OCI-M1 (cell line): ENCODE data around the gene MMP25.

ENCODE experiments used
- DNase-seq: peaks from one replicate; lab custom pipeline; 2025; lab: John Stamatoyannopoulos, UW

Gene MMP25

GRCh38 chr16:3017794-3018506 is 28.4 kb upstream of the MMP25 start, which contains the start of gene CLDN6:
Gene CLDN6 (minus strand): TSS chr16:3018183. CDS start chr16:3016021, 2,162 bp downstream.
- DNase-seq: peak; percentile 23

GRCh38 chr16:3019594-3020246 is 26.6 kb upstream of the MMP25 start:
- DNase-seq: no peak

DNA sequence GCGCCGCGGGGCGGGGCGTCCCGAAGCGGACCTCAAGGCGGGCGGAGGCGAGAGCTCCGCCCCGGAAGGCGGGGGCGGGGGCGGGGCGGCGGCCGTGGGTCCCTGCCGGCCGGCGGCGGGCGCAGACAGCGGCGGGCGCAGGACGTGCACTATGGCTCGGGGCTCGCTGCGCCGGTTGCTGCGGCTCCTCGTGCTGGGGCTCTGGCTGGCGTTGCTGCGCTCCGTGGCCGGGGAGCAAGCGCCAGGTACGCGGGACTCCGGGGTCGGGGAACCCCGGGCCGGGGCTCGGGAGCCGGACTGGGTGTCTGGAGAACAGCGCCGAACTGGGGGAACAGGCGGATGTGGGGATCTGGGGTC is 26.1 kb upstream of the MMP25 start, which contains the start of gene TNFRSF12A:
Gene TNFRSF12A, plus strand, starts transcription at position 122 of the 357 bp plus-strand sequence. Its CDS starts 30 bp downstream, at position 152.
- peak; percentile 85 for DNase-seq

DNA sequence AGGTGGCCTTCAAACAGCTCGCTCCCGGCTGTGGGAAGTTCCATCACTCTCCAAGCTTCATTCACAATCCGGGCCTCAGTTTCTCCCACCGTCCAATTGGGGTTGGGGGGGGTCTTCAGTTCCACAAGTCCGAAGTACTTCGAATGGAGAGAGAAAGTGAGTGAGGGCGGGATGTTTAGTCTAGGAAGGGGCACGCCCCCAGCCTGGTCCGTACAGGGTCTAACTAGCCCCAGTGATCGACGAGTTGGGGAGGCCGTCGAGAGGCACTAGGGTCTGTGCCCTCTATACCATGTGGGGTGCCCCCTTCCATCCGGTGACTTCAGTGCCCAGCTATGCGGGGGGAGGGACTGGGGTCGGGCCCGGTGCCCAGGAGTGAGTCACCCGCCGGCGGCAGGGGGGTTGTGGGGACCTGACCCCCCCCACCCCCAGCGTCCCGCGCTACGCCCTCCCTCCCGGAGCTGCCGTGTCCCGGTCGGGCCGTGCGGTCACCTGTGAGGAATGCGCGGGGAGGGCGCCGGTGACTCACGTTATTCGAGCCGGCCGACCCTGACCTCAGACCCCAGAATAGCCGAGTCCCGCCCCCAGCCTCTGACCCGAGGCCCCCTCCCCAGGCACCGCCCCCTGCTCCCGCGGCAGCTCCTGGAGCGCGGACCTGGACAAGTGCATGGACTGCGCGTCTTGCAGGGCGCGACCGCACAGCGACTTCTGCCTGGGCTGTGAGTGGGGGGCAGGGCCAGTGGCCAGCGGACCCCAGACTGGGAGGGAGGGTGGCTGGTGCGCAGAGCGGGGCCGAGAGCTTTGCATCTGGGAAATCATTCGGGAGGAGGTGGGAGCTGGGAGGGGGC is 25.5 kb upstream of the MMP25 start:
- peak; percentile 60 for DNase-seq

DNA sequence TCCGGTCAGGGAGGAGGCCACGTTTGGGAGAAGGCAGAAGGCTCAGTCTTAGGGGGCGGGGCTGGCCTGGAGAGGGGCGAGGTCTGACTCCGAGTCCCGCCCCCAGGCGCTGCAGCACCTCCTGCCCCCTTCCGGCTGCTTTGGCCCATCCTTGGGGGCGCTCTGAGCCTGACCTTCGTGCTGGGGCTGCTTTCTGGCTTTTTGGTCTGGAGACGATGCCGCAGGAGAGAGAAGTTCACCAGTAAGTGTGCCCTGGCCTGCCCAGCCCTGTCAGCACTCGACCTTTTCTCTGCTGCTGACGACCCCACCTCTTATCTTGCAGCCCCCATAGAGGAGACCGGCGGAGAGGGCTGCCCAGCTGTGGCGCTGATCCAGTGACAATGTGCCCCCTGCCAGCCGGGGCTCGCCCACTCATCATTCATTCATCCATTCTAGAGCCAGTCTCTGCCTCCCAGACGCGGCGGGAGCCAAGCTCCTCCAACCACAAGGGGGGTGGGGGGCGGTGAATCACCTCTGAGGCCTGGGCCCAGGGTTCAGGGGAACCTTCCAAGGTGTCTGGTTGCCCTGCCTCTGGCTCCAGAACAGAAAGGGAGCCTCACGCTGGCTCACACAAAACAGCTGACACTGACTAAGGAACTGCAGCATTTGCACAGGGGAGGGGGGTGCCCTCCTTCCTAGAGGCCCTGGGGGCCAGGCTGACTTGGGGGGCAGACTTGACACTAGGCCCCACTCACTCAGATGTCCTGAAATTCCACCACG is 24.7 kb upstream of the MMP25 start:
- DNase-seq: peak; percentile 87

DNA sequence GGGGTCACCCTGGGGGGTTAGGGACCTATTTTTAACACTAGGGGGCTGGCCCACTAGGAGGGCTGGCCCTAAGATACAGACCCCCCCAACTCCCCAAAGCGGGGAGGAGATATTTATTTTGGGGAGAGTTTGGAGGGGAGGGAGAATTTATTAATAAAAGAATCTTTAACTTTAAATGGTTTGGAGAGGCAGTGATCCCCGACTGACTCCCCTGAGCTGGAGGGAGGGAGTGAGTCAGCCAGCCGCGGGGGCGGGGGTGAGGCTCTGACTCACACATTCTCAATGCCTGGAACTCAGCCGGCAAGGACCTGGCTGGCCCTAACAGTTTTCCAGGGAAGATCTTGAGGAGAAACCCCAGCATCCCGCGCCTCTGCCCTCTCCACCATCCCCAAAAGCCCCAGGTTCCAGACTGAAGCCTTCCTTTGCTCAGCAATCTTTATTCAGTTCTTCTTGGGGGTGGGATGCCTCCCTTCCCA is 24.1 kb upstream of the MMP25 start:
- peak; percentile 78 for DNase-seq

DNA sequence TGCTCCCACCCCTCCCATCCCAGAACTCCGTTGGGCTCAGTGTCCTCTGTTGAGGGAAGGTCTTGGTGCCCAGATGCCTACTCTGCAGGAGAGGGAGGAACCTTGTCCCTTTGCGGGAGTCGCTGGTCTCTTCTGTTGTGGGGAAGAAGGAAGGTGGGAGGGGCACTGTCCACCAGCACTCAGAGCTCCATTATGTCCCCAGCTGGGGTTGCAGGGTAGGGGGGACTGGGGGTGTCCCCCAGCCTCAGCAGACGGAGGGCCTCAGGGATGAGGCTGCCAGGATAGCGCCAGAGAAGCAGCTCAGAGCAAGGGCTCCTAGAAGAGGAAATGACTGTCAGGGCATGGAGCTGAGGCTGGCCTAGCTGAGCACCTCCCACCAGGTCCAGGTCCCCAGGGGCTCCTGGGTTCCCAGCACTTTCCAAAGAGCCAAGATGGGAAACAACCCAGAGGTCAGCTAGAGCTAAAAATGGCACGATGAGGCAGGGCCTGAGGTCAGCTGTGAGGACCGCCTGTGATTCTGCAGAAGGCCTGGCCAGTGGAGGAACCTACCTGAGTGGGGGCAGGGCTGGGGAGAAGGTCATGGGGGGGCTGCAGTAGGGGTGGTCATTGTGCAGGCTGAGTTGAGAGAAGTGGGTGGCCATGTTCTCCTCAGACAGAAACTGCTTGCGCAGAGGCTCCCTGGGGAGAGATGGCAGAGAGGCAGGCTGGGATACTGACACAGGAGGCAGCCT is 23.5 kb upstream of the MMP25 start:
- DNase-seq: peak; percentile 22

DNA sequence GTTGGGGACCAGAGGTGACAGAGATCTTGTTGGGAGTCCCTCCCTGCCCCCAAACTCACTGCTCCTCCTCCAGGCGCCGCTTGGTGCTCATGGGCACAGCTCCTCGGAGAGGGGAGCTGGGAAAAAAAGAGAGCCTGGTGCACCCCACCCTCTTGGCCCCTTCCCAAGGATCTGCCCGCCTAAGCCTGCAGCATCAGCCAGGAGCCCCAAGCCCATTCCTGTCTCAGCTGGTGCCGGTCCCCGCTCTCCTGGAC is 23.0 kb upstream of the MMP25 start:
- no peak for DNase-seq

GRCh38 chr16:3023669-3024478 is 22.5 kb upstream of the MMP25 start, which contains the start of the genes HCFC1R1 and THOC6:
Gene HCFC1R1 (minus strand): TSS chr16:3023942. CDS start chr16:3023941, 1 bp downstream.
Gene THOC6 (plus strand): TSS chr16:3024035. CDS start chr16:3024327, 292 bp downstream.
- DNase-seq: peak; percentile 98

DNA sequence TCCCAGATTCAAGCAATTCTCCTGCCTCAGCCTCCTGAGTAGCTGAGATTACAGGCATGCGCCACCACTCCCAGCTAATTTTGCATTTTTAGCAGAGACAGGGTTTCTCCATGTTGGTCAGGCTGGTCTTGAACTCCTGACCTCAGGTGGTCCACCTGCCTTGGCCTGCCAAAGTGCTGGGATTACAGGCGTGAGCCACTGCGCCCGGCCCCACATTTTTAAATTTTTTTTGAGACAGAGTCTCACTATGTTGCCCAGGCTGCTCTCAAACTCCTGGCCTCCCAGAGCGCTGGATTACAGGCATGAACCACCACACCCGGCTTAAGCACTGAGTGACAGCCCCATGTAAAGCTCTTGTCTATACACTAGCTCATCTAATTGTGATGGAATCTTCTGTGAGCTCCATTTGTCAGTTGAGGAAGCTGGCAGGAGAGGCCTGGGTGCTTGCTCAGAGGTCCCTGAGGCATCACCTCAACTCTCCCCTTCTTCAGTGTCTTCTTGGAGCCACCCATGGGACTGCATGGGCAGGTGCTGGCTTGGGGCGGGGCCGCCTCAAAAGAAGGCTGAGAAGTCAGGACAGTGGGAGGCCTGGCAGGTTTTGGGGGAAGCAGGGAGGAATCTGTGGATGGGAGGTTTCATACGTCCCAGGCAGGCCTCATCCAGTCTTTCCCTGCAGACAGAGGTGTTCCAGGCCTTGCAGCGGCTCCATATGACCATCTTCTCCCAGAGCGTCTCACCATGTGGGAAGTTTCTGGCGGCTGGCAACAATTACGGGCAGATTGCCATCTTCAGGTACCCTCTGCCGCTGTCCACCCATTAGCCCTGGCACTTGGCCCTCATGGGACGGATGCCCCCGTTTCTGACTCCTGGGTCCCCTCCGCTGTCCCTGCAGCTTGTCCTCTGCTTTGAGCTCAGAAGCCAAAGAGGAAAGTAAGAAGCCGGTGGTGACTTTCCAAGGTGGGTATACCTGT is 21.0 kb upstream of the MMP25 start:
- DNase-seq: no peak

DNA sequence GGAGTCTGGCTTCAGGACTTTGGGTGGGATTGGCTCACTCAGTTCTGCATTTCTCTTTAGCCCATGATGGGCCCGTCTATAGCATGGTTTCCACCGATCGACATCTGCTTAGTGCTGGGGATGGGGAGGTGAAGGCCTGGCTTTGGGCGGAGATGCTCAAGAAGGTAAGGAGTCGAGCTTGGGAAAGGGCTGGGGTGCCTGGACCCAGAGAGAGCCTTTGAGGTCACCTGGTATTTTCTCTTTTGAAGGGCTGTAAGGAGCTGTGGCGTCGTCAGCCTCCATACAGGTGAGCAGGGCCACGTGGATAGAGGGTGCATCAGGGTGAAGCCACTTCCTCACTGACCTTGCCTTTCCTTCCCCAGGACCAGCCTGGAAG is 20.4 kb upstream of the MMP25 start:
- no peak for DNase-seq

GRCh38 chr16:3026609-3027488 is 19.5 kb upstream of the MMP25 start:
- DNase-seq: no peak

GRCh38 chr16:3027489-3027795 is 18.9 kb upstream of the MMP25 start:
- DNase-seq: no peak

GRCh38 chr16:3027983-3028715 is 18.2 kb upstream of the MMP25 start:
- DNase-seq: peak; percentile 87

DNA sequence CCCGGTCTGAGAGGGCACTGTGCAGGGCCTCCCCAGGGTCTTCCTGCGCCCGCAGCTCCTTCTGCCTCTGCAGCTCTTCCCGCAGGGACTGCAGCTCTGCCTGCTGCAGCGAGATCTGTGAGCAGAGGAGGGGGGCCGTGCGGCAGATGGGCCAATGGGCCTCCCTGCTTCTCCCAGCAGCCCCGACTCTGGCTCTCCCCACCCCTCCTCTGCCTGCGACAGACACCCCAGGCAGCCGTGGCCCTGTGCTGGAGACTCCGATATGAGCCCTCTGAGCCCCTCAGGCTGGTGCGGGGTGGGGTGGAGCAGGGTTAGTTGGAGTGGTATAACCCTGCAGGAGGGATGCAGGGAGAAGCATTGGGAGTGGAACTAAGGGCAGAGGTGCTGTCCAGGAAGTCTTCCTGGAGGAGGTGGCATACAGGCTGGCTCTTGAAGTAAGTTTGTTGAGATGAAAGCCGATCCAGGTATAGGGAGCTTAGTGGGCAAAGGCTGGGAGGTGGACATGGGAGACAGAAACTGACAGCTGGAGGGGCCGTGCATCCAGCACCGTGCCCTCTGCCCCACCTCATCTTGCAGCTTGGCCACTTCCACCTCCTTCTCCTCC is 17.5 kb upstream of the MMP25 start:
- DNase-seq: no peak

GRCh38 chr16:3029491-3030221 is 16.7 kb upstream of the MMP25 start:
- no peak for DNase-seq
